BLaER1 (cell line): Measurements from ENCODE around the gene GDF2.

ENCODE experiments used
- H3K27ac ChIP-seq: shearing (Covaris generic); formaldehyde crosslinking; 2 replicates; pipeline ENCODE4 v1.8.1; 2022
- H3K27me3 ChIP-seq: shearing (Covaris generic); formaldehyde crosslinking; 2 replicates; pipeline ENCODE4 v1.8.1; 2022
- H3K36me3 ChIP-seq: shearing (Covaris generic); formaldehyde crosslinking; 2 replicates; pipeline ENCODE4 v1.8.1; 2022
- H3K4me1 ChIP-seq: shearing (Covaris generic); formaldehyde crosslinking; 2 replicates; pipeline ENCODE4 v1.8.1; 2022
- H3K4me2 ChIP-seq: shearing (Covaris generic); formaldehyde crosslinking; 2 replicates; pipeline ENCODE4 v1.8.1; 2022
- H3K4me3 ChIP-seq: shearing (Covaris generic); formaldehyde crosslinking; 2 replicates; pipeline ENCODE4 v1.8.1; 2022
- H3K9ac ChIP-seq: shearing (Covaris generic); formaldehyde crosslinking; 2 replicates; pipeline ENCODE4 v1.8.1; 2022
- H3K9me3 ChIP-seq: shearing (Covaris generic); formaldehyde crosslinking; 2 replicates; pipeline ENCODE4 v1.8.1; 2022
- H4K20me1 ChIP-seq: shearing (Covaris generic); formaldehyde crosslinking; 2 replicates; pipeline ENCODE4 v1.8.1; 2022
- Cebpa-rat ChIP-seq: shearing (Covaris generic); IDR thresholded peaks from 2 replicates; pipeline ENCODE4 v1.8.1; 2022

Gene GDF2

DNA sequence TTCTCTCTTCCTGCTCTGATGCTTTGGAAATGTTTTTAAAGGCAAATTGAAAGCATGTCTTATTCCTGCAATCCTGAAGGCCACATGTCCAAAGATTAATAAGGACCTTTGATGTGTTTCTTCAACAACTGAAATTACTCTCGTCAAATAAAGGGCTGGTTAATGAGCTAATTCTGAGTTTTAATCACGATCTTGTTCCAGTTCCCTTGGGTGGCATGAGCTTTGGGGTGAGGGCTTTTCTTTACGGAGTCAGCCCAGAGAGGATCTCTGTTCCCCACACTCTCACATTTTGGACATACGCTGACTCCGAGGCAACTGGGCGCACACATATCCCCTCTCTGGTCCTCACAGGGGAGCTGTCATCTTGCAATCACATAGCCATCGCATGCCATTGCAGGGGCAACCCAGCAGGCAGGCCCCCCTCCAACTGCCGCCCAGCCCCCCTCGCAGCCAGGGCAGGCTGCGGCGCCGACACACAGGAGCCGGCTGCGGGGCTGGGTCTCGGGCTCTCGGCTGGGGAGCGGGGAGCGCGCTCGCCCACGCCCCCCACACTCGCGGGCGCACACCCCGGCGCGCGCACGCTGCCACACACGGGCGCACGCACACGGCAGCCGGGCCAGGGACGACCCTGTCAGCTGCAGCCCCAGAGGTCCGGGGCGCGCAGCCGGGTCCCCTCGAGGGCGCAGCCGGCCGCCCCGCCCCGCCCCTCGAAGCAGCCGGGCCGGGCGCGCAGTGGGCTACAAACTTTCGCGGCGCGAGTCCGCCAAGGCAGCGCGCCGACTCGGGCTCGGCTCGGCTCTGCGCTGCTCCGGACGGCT is 22.4 kb upstream of the GDF2 start, which contains the start of gene GDF10:
GDF10 (plus strand) TSS at position 587 of the 818 bp plus-strand sequence. CDS start 455 bp downstream, outside the sequence.
- Histone ChIP-seq H4K20me1 (no peaks in the 10 kb centered on the region), H3K36me3 (no peaks in the 10 kb centered on the region), H3K9ac (no peak within 1 kb of the TSS), H3K9me3 (0 out of 2 replicates have a peak, but pooled peaks cover 6% of the 10 kb centered on the region), H3K27me3 (peaks cover 36% of the 10 kb centered on the region), H3K4me3 (no peak within 1 kb of the TSS), H3K27ac (no peak within 1 kb of the TSS), H3K4me2 (no peak within 1 kb of the TSS), H3K4me1 (no peaks in the 10 kb centered on the region)
- no peak for TF ChIP-seq Cebpa-rat

DNA sequence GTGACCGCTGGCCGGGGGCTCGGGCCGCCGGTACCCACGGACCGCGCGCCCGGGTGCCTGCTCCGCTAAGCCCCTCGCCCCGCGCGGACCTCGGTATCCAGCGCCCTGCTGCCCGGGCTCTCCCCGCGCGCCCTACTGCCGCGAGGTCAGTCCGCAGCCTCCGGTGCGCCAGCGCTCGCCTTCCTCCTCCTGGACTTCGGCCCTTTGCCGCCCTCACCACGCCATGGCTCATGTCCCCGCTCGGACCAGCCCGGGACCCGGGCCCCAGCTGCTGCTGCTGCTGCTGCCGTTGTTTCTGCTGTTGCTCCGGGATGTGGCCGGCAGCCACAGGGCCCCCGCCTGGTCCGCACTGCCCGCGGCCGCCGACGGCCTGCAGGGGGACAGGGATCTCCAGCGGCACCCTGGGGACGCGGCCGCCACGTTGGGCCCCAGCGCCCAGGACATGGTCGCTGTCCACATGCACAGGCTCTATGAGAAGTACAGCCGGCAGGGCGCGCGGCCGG is 21.8 kb upstream of the GDF2 start:
- Histone ChIP-seq H3K4me3 (no peak overlapping the region), H4K20me1 (no peaks in the 10 kb centered on the region), H3K4me2 (no peak overlapping the region), H3K9ac (no peak overlapping the region), H3K4me1 (peaks cover under 1% of the 10 kb centered on the region; the same call in 1 of the 2 replicates), H3K27me3 (peaks cover 36% of the 10 kb centered on the region), H3K27ac (no peak overlapping the region), H3K36me3 (no peaks in the 10 kb centered on the region), H3K9me3 (0 out of 2 replicates have a peak, but pooled peaks cover 6% of the 10 kb centered on the region)
- TF ChIP-seq Cebpa-rat, result no peak

DNA sequence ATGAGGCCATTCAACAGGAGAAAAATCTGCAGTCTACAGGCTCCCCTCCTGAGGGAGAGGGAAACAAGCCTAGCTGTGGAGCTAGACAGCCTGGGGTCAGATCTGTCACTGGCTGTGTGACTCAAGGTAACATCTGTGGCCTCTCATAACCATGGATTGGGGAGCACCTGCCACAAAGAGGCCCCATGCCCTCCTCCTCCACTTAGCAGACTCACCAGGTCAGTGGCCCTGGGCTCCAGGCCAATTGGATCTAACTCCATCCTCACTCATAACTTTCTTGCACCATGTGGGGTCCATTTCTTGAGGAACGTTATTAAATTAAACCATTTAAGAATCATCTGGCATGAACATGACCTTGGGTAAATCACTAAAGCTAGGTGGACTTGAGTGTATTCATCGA is 20.4 kb upstream of the GDF2 start:
- peaks cover 14% of the 10 kb centered on the region for H3K4me1 ChIP-seq
- H3K4me2 ChIP-seq, result no peak overlapping the region
- H3K27me3 ChIP-seq, result peaks cover 36% of the 10 kb centered on the region
- H3K27ac ChIP-seq, result no peak overlapping the region
- H3K36me3 ChIP-seq, result no peaks in the 10 kb centered on the region
- 0 out of 2 replicates have a peak, but pooled peaks cover 6% of the 10 kb centered on the region for H3K9me3 ChIP-seq
- H3K4me3 ChIP-seq, result no peak overlapping the region
- no peak for TF ChIP-seq Cebpa-rat
- H3K9ac ChIP-seq, result no peak overlapping the region
- H4K20me1 ChIP-seq, result no peaks in the 10 kb centered on the region

DNA sequence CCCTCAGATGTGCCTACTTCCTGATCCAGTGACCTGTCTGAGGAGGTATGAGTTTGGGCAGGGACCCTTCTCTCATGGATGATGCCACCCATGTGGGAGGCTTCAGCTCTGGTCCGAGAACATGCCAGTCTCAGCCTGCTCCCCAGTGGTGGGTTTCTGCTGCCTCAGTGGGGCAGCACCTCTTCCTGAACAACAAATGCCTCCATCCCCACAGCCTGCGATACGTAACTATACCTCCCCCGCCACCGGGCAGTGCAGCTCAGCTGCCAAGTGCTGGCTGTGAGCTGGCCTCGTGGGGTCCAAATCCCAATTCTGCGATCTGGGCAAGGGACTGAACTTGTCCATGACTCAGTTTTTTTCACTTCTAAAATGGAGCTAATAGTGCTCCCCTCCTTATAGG is 19.1 kb upstream of the GDF2 start:
- peaks cover 36% of the 10 kb centered on the region for H3K27me3 ChIP-seq
- peaks cover 20% of the 10 kb centered on the region for H3K4me1 ChIP-seq
- H3K4me3 ChIP-seq, result no peak overlapping the region
- no peaks in the 10 kb centered on the region for H4K20me1 ChIP-seq
- no peak overlapping the region for H3K27ac ChIP-seq
- TF ChIP-seq Cebpa-rat, result no peak
- H3K9ac ChIP-seq, result no peak overlapping the region
- H3K36me3 ChIP-seq, result no peaks in the 10 kb centered on the region
- no peak overlapping the region for H3K4me2 ChIP-seq
- 0 out of 2 replicates have a peak, but pooled peaks cover 6% of the 10 kb centered on the region for H3K9me3 ChIP-seq

DNA sequence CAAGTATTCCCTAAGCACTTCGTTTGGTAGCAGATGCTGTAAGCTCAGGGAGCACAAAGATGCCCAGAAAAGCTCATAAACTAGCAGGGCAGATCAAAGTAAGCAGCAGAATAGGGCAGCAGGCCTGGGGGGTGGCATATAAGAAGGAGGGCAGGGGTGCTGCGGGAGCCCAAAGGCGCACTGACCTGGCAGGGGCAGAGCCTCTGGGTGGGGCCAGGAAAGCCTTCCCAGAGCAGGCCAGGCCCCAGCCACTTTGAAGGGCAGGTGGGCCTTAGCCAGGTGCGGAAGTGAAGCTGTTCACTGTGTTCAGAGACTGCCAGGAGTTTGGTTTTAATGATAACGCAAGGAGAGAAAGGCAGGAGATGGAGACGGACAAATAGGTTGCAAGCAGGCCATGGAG is 18.4 kb upstream of the GDF2 start:
- no peaks in the 10 kb centered on the region for H3K36me3 ChIP-seq
- H4K20me1 ChIP-seq, result no peaks in the 10 kb centered on the region
- no peak overlapping the region for H3K4me3 ChIP-seq
- no peak overlapping the region for H3K9ac ChIP-seq
- H3K27ac ChIP-seq, result no peak overlapping the region
- H3K27me3 ChIP-seq, result peaks cover 32% of the 10 kb centered on the region
- no peak overlapping the region for H3K4me2 ChIP-seq
- H3K4me1 ChIP-seq, result peaks cover 20% of the 10 kb centered on the region
- no peak for TF ChIP-seq Cebpa-rat
- 0 out of 2 replicates have a peak, but pooled peaks cover 6% of the 10 kb centered on the region for H3K9me3 ChIP-seq

DNA sequence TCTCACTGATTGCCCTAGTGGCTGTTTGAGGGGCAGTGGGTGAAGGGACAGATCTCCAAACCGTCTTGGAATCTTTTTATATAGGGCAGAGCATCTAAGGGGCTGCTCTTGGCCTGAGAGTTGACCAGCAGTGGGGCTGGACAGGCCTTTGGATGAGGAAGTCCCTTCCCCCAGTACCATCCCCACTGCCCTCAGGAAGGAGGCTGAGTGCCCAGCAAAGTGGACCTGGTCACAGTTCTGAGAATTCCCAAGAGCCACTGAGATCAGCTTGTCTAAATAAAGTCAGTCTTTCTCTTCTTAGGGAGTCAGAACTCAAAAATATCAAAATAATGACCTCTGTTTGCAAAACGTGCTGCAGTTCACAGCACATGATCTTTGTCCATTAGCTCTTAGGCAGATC is 16.7 kb upstream of the GDF2 start:
- H3K4me3 ChIP-seq, result no peak overlapping the region
- H3K9ac ChIP-seq, result no peak overlapping the region
- 0 out of 2 replicates have a peak, but pooled peaks cover 1% of the 10 kb centered on the region for H3K9me3 ChIP-seq
- no peak for TF ChIP-seq Cebpa-rat
- H3K4me1 ChIP-seq, result peaks cover 22% of the 10 kb centered on the region
- H3K36me3 ChIP-seq, result no peaks in the 10 kb centered on the region
- H3K27me3 ChIP-seq, result peaks cover 15% of the 10 kb centered on the region
- no peaks in the 10 kb centered on the region for H4K20me1 ChIP-seq
- H3K27ac ChIP-seq, result no peak overlapping the region
- no peak overlapping the region for H3K4me2 ChIP-seq

DNA sequence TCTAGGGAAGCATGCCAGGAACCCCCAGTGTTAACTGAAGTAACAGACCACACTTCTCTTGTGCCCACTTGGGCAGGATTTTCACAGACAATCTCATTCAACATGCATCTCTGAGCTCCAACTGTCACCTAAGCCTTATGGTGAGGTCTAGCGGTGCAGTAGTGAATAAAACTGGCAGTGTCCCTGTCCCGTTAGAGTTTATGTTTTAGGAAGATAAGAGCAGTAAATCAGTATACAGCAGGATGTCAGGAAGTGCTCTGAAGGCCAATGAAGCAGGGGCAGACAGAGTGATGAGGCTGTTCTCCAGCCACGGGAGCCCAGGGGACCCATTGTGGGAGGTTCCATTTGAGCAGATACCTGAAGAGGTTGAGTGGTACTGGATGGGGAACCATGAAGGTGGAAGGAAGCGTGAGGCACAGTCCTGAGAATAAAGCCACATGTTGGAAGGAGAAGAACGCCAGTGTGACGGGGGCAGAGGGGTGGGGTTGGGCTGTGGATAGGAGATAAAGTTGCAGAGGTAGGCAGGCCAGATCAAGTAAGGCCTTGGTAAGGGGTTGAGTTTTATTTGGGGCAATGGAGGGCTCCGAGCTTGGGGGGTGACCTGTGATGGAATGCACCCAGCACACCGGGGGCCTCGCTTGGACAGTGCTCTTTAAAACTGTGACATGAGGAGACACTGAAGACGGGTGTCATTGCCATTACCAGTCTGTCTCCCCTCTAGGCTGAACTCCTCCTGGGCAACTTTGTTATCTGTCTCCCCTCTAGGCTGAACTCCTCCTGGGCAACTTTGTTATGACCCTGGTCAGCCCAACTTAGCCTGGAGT is 15.7 kb upstream of the GDF2 start:
- peak overlapping the region; percentile 50 for H3K4me2 ChIP-seq
- no peak overlapping the region for H3K9ac ChIP-seq
- peaks cover 32% of the 10 kb centered on the region for H3K4me1 ChIP-seq

DNA sequence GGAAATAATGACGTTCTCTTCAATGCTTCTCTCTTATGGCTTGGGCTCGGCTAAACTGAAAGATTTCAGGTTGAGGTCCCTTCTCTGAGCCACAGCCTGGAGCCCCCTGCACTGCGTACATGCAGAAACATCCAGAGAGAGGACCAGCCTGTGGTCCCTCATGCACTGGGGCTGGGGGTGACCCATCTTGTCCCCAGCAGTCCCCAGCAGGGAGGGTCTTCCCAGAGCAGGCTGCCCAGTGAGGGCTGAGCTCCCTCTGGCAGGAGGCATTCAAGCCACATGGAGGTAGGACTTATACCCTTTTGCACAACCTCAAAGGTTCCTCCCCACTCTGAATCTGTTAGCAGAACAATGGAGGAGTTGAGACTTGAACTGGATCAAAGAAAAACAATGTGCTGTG is 14.9 kb upstream of the GDF2 start:
- H3K4me2 ChIP-seq, result no peak overlapping the region
- peaks cover 38% of the 10 kb centered on the region for H3K4me1 ChIP-seq
- no peak overlapping the region for H3K9ac ChIP-seq
- no peak overlapping the region for H3K4me3 ChIP-seq
- H3K9me3 ChIP-seq, result no peaks in the 10 kb centered on the region
- no peaks in the 10 kb centered on the region for H4K20me1 ChIP-seq
- no peaks in the 10 kb centered on the region for H3K36me3 ChIP-seq
- no peak overlapping the region for H3K27ac ChIP-seq
- H3K27me3 ChIP-seq, result no peaks in the 10 kb centered on the region; the same call in 1 of the 2 replicates
- no peak for TF ChIP-seq Cebpa-rat

More for the DNA sequence above, 15.7 kb upstream of the GDF2 start:
- H3K9me3 ChIP-seq, result no peaks in the 10 kb centered on the region
- no peak for TF ChIP-seq Cebpa-rat
- no peaks in the 10 kb centered on the region for H4K20me1 ChIP-seq
- H3K27ac ChIP-seq, result no peak overlapping the region
- H3K36me3 ChIP-seq, result no peaks in the 10 kb centered on the region
- no peak overlapping the region for H3K4me3 ChIP-seq
- H3K27me3 ChIP-seq, result peaks cover 4% of the 10 kb centered on the region

DNA sequence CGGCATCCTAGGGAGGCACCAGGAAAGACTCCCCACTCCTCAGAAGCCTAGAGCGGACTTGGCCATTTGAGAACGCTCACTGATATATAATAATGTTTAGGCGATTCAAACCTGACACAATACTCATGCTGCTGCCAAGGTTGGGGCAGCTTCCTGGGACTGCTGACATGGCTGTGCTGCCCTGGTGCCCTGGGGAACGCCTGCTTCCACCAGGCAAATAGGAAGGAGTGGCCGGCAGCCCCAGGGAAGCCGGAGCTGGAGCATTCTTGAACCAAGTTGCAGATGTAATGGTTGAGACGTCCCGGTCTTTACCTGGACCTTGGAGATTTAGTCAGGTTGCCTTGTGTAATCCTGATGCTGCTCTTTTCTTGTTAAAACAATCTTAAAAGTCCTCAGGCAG is 13.5 kb upstream of the GDF2 start:
- Histone ChIP-seq H3K9ac (no peak overlapping the region), H3K9me3 (no peaks in the 10 kb centered on the region), H3K4me2 (no peak overlapping the region), H3K27me3 (no peaks in the 10 kb centered on the region), H3K4me3 (no peak overlapping the region), H3K27ac (no peak overlapping the region), H3K4me1 (peaks cover 38% of the 10 kb centered on the region), H4K20me1 (no peaks in the 10 kb centered on the region), H3K36me3 (no peaks in the 10 kb centered on the region)
- TF ChIP-seq Cebpa-rat, result no peak
